Mesenchymal stem cell (in vitro differentiated cells and primary cell): ENCODE measurements around the gene ICA1.

Source experiments
- DNase-seq: peaks from one replicate; pipeline ENCODE4 v3.0.0-alpha.2; 2013
- H2AFZ ChIP-seq: one replicate; pipeline ENCODE4 v1.6.1; 2013; ENCODE audit warnings: low read depth, mild to moderate bottlenecking, control low read depth, inconsistent platforms, low read length, moderate library complexity
- H2AK5ac ChIP-seq: 2 replicates; pipeline ENCODE4 v1.6.1; 2013; ENCODE audit warnings: low read length, moderate library complexity, mild to moderate bottlenecking, inconsistent platforms; ENCODE audit not compliant: severe bottlenecking
- H2BK120ac ChIP-seq: one replicate; pipeline ENCODE4 v1.6.1; 2013; ENCODE audit warnings: low read depth, mild to moderate bottlenecking, inconsistent platforms, low read length, moderate library complexity
- H2BK12ac ChIP-seq, 2 experiments: one replicate each; pipeline ENCODE4 v1.6.1; 2013; ENCODE audit warnings: inconsistent platforms in 2 of 2, low read length in 2 of 2, mild to moderate bottlenecking in 2 of 2, moderate library complexity in 2 of 2, control low read depth in 1 of 2
- H2BK15ac ChIP-seq: one replicate; pipeline ENCODE4 v1.6.1; 2013; ENCODE audit warnings: mild to moderate bottlenecking, low read depth, inconsistent platforms; ENCODE audit not compliant: poor library complexity, severe bottlenecking
- H2BK5ac ChIP-seq: 2 replicates; pipeline ENCODE4 v1.6.1; 2013; ENCODE audit warnings: low read depth, mild to moderate bottlenecking, low read length, control low read depth, inconsistent platforms; ENCODE audit not compliant: poor library complexity, severe bottlenecking
- H3K14ac ChIP-seq, 2 experiments: one replicate each; pipeline ENCODE4 v1.6.1; 2013; ENCODE audit warnings: inconsistent platforms in 2 of 2, low read length in 2 of 2, control low read depth in 1 of 2, mild to moderate bottlenecking in 1 of 2, moderate library complexity in 1 of 2
- H3K18ac ChIP-seq, 2 experiments: one replicate each; pipeline ENCODE4 v1.6.1; 2013; ENCODE audit warnings: inconsistent platforms in 2 of 2, low read length in 2 of 2, control low read depth in 1 of 2, low read depth in 1 of 2, mild to moderate bottlenecking in 1 of 2
- H3K23ac ChIP-seq, 2 experiments: one replicate each; pipeline ENCODE4 v1.6.1; 2013; ENCODE audit warnings: inconsistent platforms in 2 of 2, low read length in 2 of 2, mild to moderate bottlenecking in 2 of 2, moderate library complexity in 2 of 2, control low read depth in 1 of 2
- H3K27ac ChIP-seq: 2 replicates; pipeline ENCODE4 v1.5.1; 2013; ENCODE audit warnings: mild to moderate bottlenecking, moderate library complexity, low read length, control low read depth, inconsistent platforms; ENCODE audit not compliant: poor library complexity, severe bottlenecking
- H3K27me3 ChIP-seq, 2 experiments: 2 replicates each; pipeline versions ENCODE4 v1.6.1 to v1.7.0; 2013; ENCODE audit warnings: low read length in 2 of 2, mild to moderate bottlenecking in 2 of 2, moderate library complexity in 2 of 2, control low read depth in 1 of 2, inconsistent platforms in 1 of 2; ENCODE audit not compliant: control insufficient read depth in 1 of 2, insufficient read depth in 1 of 2
- H3K36me3 ChIP-seq, 2 experiments: 2 replicates each; pipeline versions ENCODE4 v1.6.1 to v1.7.0; 2013; ENCODE audit warnings: low read length in 2 of 2, control low read depth in 1 of 2, inconsistent platforms in 1 of 2, low read depth in 1 of 2, mild to moderate bottlenecking in 1 of 2; ENCODE audit not compliant: insufficient read depth in 2 of 2, control insufficient read depth in 1 of 2
- H3K4ac ChIP-seq, 2 experiments: one replicate each; pipeline ENCODE4 v1.6.1; 2013; ENCODE audit warnings: inconsistent platforms in 2 of 2, low read length in 2 of 2, mild to moderate bottlenecking in 2 of 2, moderate library complexity in 2 of 2, control low read depth in 1 of 2, low read depth in 1 of 2
- H3K4me1 ChIP-seq: 2 replicates; pipeline ENCODE4 v1.6.1; 2013; ENCODE audit warnings: low read depth, low read length, control low read depth; ENCODE audit not compliant: control insufficient read depth, insufficient read depth
- H3K4me2 ChIP-seq: 2 replicates; pipeline ENCODE4 v1.6.1; 2013; ENCODE audit warnings: low read length, mild to moderate bottlenecking, inconsistent platforms; ENCODE audit not compliant: poor library complexity, severe bottlenecking
- H3K4me3 ChIP-seq, 2 experiments: 2 replicates each; pipeline versions ENCODE4 v1.5.1 to v1.7.0; 2013; ENCODE audit warnings: low read length in 2 of 2, mild to moderate bottlenecking in 2 of 2, control low read depth in 1 of 2, low read depth in 1 of 2; ENCODE audit not compliant: insufficient read depth in 1 of 2
- H3K79me1 ChIP-seq: replicated peaks from 2 replicates; pipeline ENCODE4 v1.6.1; 2013; ENCODE audit warnings: mild to moderate bottlenecking, control low read depth, low read length, inconsistent platforms; ENCODE audit not compliant: poor library complexity, severe bottlenecking
- H3K9ac ChIP-seq: 2 replicates; pipeline ENCODE4 v1.7.0; 2013; ENCODE audit warnings: mild to moderate bottlenecking, low read length, moderate library complexity
- H3K9me3 ChIP-seq: 2 replicates; pipeline ENCODE4 v1.7.0; 2013; ENCODE audit warnings: mild to moderate bottlenecking, low read length; ENCODE audit not compliant: control insufficient read depth
- H4K8ac ChIP-seq: one replicate; pipeline ENCODE4 v1.6.1; 2013; ENCODE audit warnings: inconsistent platforms, mild to moderate bottlenecking, low read length, moderate library complexity
- H4K91ac ChIP-seq: one replicate; pipeline ENCODE4 v1.6.1; 2013; ENCODE audit warnings: mild to moderate bottlenecking, low read length, inconsistent platforms
- WGBS: methylation state at CpG from one replicate; pipeline ENCODE4 v1.1.7; 2013; ENCODE audit warnings: mixed read lengths; 5-methylcytosine and 5-hydroxymethylcytosine counted together

Gene ICA1

GRCh38 chr7:8214244-8214824 is 47.6 kb downstream of the ICA1 start:
- Histone ChIP-seq H3K4me1 (peaks cover 4% of the 10 kb centered on the region), H2AK5ac (no peak overlapping the region), H3K18ac (no peak overlapping the region), H3K36me3 (no peaks in the 10 kb centered on the region), H3K27ac (no peak overlapping the region), H3K4me3 (no peak overlapping the region), H2BK15ac (no peak overlapping the region), H3K23ac (no peak overlapping the region), H2AFZ (no peak overlapping the region), H3K4me2 (no peak overlapping the region), H2BK5ac (no peak overlapping the region), H2BK120ac (no peak overlapping the region), H4K91ac (no peak overlapping the region), H3K4ac (no peak overlapping the region), H4K8ac (no peak overlapping the region), H3K79me1 (no peaks in the 10 kb centered on the region), H2BK12ac (no peak overlapping the region), H3K9me3 (no peaks in the 10 kb centered on the region), H3K27me3 (no peaks in the 10 kb centered on the region), H3K14ac (no peak overlapping the region), H3K9ac (peak overlapping the region; percentile 13)
- 13% methylated on average over 6 of the region's 8 CpGs for WGBS
- DNase-seq, result peak; percentile 73

GRCh38 chr7:8213381-8213780 is 48.6 kb downstream of the ICA1 start:
- peak overlapping the region in 1 of 2 experiments; percentile 52 for H2BK12ac ChIP-seq
- no peak overlapping the region for H2BK120ac ChIP-seq
- H3K27ac ChIP-seq, result no peak overlapping the region
- H3K4ac ChIP-seq, result no peak overlapping the region
- no peak overlapping the region for H3K18ac ChIP-seq
- H2AK5ac ChIP-seq, result no peak overlapping the region
- H3K9me3 ChIP-seq, result no peaks in the 10 kb centered on the region
- no peak overlapping the region for H3K4me3 ChIP-seq
- H4K91ac ChIP-seq, result no peak overlapping the region
- no peak overlapping the region for H3K9ac ChIP-seq
- no peak overlapping the region for H2AFZ ChIP-seq
- DNase-seq, result no peak
- H4K8ac ChIP-seq, result no peak overlapping the region
- no peak overlapping the region for H3K14ac ChIP-seq
- H3K79me1 ChIP-seq, result no peaks in the 10 kb centered on the region
- no peaks in the 10 kb centered on the region for H3K36me3 ChIP-seq
- H2BK15ac ChIP-seq, result no peak overlapping the region
- H3K4me2 ChIP-seq, result no peak overlapping the region
- no peaks in the 10 kb centered on the region for H3K27me3 ChIP-seq
- WGBS, result 91% methylated on average over 2 of the region's 2 CpGs
- peaks cover 4% of the 10 kb centered on the region for H3K4me1 ChIP-seq
- no peak overlapping the region for H3K23ac ChIP-seq
- H2BK5ac ChIP-seq, result no peak overlapping the region

GRCh38 chr7:8212638-8213037 is 49.3 kb downstream of the ICA1 start:
- H2BK15ac ChIP-seq, result no peak overlapping the region
- H3K18ac ChIP-seq, result peak overlapping the region in 1 of 2 experiments; percentile 34
- 90% methylated on average over 5 of the region's 5 CpGs for WGBS
- no peaks in the 10 kb centered on the region for H3K36me3 ChIP-seq
- H3K27ac ChIP-seq, result no peak overlapping the region
- no peak for DNase-seq
- no peak overlapping the region for H3K14ac ChIP-seq
- no peak overlapping the region for H3K4me2 ChIP-seq
- no peak overlapping the region for H2BK5ac ChIP-seq
- no peak overlapping the region for H3K4ac ChIP-seq
- H3K9me3 ChIP-seq, result no peaks in the 10 kb centered on the region
- no peaks in the 10 kb centered on the region for H3K27me3 ChIP-seq
- H4K91ac ChIP-seq, result no peak overlapping the region
- no peak overlapping the region for H2BK120ac ChIP-seq
- H2AFZ ChIP-seq, result no peak overlapping the region
- no peak overlapping the region for H2AK5ac ChIP-seq
- no peak overlapping the region for H3K23ac ChIP-seq
- no peaks in the 10 kb centered on the region for H3K79me1 ChIP-seq
- H3K4me3 ChIP-seq, result no peak overlapping the region
- peaks cover 4% of the 10 kb centered on the region for H3K4me1 ChIP-seq
- H4K8ac ChIP-seq, result no peak overlapping the region
- H2BK12ac ChIP-seq, result no peak overlapping the region
- H3K9ac ChIP-seq, result no peak overlapping the region

GRCh38 chr7:8211725-8212096 is 50.3 kb downstream of the ICA1 start:
- H2BK15ac ChIP-seq, result no peak overlapping the region
- H3K27me3 ChIP-seq, result no peaks in the 10 kb centered on the region
- H3K4me2 ChIP-seq, result no peak overlapping the region
- H3K23ac ChIP-seq, result no peak overlapping the region
- H3K79me1 ChIP-seq, result no peaks in the 10 kb centered on the region
- DNase-seq, result peak; percentile 29
- H3K4me3 ChIP-seq, result no peak overlapping the region
- no peak overlapping the region for H2AFZ ChIP-seq
- H2BK12ac ChIP-seq, result no peak overlapping the region
- peaks cover 4% of the 10 kb centered on the region for H3K4me1 ChIP-seq
- WGBS, result 100% methylated on average over 1 of the region's 1 CpG
- H2BK120ac ChIP-seq, result no peak overlapping the region
- H4K8ac ChIP-seq, result no peak overlapping the region
- no peak overlapping the region for H3K18ac ChIP-seq
- no peaks in the 10 kb centered on the region for H3K9me3 ChIP-seq
- H3K9ac ChIP-seq, result no peak overlapping the region
- no peak overlapping the region for H4K91ac ChIP-seq
- no peak overlapping the region for H2BK5ac ChIP-seq
- H2AK5ac ChIP-seq, result no peak overlapping the region
- H3K36me3 ChIP-seq, result no peaks in the 10 kb centered on the region
- H3K4ac ChIP-seq, result no peak overlapping the region
- H3K27ac ChIP-seq, result no peak overlapping the region
- no peak overlapping the region for H3K14ac ChIP-seq
